ENCODE results near the gene LTBP1. TPM values are rescaled to one million over a fixed set of nuclear protein-coding genes. Genes with fewer than 3 reads are reported as not detected.

Gene LTBP1
- total and polyA plus RNA-seq, 4 donors = 5.8 to 57.6 (median 10.2) TPM

DNA sequence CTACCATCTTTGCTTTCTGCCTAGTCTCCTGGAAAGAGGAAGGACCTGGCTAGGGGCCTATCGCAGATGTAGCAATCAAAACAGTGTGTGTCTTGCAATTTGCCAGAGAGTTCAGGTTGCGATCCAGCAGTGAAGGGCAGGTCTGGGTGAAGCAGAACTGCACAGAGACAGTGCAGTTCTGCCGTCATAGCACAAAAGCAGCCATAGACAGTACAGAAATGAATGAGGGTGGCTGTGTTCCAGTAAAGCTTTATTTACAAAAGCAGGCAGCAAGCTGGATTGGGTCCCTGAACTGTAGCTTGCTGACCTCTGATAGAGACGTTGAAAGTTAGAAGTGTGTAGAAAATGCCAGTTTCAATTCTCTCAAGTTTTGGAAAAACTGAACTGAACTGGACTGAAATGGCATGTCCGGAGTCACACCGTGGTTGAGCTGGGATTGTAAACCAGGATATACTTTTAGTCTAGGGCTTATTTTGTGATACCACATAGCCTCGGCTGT is 186.8 kb downstream of the LTBP1 start:
- H3K27me3 ChIP-seq (ENCODE audit: control insufficient read depth in 4 of 4, insufficient read depth in 4 of 4, low read length in 3 of 4) = no peaks in the 10 kb centered on the region
- WGBS = 25% methylated on average over 7 of the region's 7 CpGs
- peak overlapping the region in 2 of 3 donors; percentile 13 to 35 for H3K4me3 ChIP-seq (ENCODE audit: low read depth in 1 of 3, low read length in 3 of 3)
- H3K9me3 ChIP-seq (ENCODE audit: control insufficient read depth in 4 of 4, low read length in 3 of 4) = no peaks in the 10 kb centered on the region
- peaks cover 0 to 21% (median 15%) of the 10 kb centered on the region in 4 donors for H3K4me1 ChIP-seq (ENCODE audit: control insufficient read depth in 4 of 4, insufficient read depth in 4 of 4, low read length in 3 of 4)
- peak overlapping the region; percentile 47 to 74 for H3K27ac ChIP-seq (ENCODE audit: low read depth in 1 of 2, low read length in 2 of 2)
- peak overlapping the region; percentile 23 to 42 for H3K9ac ChIP-seq (ENCODE audit: low read depth in 1 of 2, low read length in 2 of 2)
- DNase-seq (ENCODE audit: low spot score) = no peak
- TF ChIP-seq, protein P1, sequence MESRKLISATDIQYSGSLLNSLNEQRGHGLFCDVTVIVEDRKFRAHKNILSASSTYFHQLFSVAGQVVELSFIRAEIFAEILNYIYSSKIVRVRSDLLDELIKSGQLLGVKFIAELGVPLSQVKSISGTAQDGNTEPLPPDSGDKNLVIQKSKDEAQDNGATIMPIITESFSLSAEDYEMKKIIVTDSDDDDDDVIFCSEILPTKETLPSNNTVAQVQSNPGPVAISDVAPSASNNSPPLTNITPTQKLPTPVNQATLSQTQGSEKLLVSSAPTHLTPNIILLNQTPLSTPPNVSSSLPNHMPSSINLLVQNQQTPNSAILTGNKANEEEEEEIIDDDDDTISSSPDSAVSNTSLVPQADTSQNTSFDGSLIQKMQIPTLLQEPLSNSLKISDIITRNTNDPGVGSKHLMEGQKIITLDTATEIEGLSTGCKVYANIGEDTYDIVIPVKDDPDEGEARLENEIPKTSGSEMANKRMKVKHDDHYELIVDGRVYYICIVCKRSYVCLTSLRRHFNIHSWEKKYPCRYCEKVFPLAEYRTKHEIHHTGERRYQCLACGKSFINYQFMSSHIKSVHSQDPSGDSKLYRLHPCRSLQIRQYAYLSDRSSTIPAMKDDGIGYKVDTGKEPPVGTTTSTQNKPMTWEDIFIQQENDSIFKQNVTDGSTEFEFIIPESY (IDR thresholded peaks at IDR 0.05) = peak; percentile 32
- TF ChIP-seq, protein P2, sequence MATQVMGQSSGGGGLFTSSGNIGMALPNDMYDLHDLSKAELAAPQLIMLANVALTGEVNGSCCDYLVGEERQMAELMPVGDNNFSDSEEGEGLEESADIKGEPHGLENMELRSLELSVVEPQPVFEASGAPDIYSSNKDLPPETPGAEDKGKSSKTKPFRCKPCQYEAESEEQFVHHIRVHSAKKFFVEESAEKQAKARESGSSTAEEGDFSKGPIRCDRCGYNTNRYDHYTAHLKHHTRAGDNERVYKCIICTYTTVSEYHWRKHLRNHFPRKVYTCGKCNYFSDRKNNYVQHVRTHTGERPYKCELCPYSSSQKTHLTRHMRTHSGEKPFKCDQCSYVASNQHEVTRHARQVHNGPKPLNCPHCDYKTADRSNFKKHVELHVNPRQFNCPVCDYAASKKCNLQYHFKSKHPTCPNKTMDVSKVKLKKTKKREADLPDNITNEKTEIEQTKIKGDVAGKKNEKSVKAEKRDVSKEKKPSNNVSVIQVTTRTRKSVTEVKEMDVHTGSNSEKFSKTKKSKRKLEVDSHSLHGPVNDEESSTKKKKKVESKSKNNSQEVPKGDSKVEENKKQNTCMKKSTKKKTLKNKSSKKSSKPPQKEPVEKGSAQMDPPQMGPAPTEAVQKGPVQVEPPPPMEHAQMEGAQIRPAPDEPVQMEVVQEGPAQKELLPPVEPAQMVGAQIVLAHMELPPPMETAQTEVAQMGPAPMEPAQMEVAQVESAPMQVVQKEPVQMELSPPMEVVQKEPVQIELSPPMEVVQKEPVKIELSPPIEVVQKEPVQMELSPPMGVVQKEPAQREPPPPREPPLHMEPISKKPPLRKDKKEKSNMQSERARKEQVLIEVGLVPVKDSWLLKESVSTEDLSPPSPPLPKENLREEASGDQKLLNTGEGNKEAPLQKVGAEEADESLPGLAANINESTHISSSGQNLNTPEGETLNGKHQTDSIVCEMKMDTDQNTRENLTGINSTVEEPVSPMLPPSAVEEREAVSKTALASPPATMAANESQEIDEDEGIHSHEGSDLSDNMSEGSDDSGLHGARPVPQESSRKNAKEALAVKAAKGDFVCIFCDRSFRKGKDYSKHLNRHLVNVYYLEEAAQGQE (IDR thresholded peaks at IDR 0.05) = no peak
- TF ChIP-seq FOXA2 (IDR thresholded peaks at IDR 0.05) = peak; percentile 76
- peak; percentile 74 for TF ChIP-seq YY1 (IDR thresholded peaks at IDR 0.05)
- TF ChIP-seq TAF1 (conservative IDR thresholded peaks at IDR 0.05) = no peak
- peak in 1 of 2 donors; percentile 38 for TF ChIP-seq EGR1 (IDR thresholded peaks at IDR 0.05; ENCODE audit: low read depth in 2 of 2)
- peak; percentile 68 for TF ChIP-seq NR2F2 (IDR thresholded peaks at IDR 0.05)
- peak; percentile 83 for TF ChIP-seq SP1 (IDR thresholded peaks at IDR 0.05)
- TF ChIP-seq, protein P3, sequence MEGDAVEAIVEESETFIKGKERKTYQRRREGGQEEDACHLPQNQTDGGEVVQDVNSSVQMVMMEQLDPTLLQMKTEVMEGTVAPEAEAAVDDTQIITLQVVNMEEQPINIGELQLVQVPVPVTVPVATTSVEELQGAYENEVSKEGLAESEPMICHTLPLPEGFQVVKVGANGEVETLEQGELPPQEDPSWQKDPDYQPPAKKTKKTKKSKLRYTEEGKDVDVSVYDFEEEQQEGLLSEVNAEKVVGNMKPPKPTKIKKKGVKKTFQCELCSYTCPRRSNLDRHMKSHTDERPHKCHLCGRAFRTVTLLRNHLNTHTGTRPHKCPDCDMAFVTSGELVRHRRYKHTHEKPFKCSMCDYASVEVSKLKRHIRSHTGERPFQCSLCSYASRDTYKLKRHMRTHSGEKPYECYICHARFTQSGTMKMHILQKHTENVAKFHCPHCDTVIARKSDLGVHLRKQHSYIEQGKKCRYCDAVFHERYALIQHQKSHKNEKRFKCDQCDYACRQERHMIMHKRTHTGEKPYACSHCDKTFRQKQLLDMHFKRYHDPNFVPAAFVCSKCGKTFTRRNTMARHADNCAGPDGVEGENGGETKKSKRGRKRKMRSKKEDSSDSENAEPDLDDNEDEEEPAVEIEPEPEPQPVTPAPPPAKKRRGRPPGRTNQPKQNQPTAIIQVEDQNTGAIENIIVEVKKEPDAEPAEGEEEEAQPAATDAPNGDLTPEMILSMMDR (IDR thresholded peaks at IDR 0.05; ENCODE audit: low read depth, low read length, missing input control) = no peak
- TF ChIP-seq, protein P4, sequence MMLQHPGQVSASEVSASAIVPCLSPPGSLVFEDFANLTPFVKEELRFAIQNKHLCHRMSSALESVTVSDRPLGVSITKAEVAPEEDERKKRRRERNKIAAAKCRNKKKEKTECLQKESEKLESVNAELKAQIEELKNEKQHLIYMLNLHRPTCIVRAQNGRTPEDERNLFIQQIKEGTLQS (IDR thresholded peaks at IDR 0.05) = peak; percentile 37
- TF ChIP-seq RAD21 (IDR thresholded peaks at IDR 0.05) = peak; percentile 34 to 71
- TF ChIP-seq HNF4A (conservative IDR thresholded peaks at IDR 0.05) = peak; percentile 69 to 75
- TF ChIP-seq FOXA1 (IDR thresholded peaks at IDR 0.05) = peak; percentile 30
- TF ChIP-seq RXRA (IDR thresholded peaks at IDR 0.05) = peak; percentile 90 to 95
- TF ChIP-seq HNF4G (IDR thresholded peaks at IDR 0.05) = peak; percentile 37
- TF ChIP-seq, protein P5, sequence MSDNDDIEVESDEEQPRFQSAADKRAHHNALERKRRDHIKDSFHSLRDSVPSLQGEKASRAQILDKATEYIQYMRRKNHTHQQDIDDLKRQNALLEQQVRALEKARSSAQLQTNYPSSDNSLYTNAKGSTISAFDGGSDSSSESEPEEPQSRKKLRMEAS (IDR thresholded peaks at IDR 0.05) = no peak
- no peak for TF ChIP-seq GABPA (IDR thresholded peaks at IDR 0.05 in 1 of 2, conservative IDR thresholded peaks at IDR 0.05 in 1 of 2)
- TF ChIP-seq JUND (IDR thresholded peaks at IDR 0.05) = peak in 1 of 2 donors; percentile 54
- no peaks in the 10 kb centered on the region for H3K36me3 ChIP-seq (ENCODE audit: control insufficient read depth in 4 of 4, insufficient read depth in 3 of 4, low read depth in 1 of 4, low read length in 3 of 4)

All from liver (tissue), 9 donors.